ENCODE results near the gene KIRREL3. TPM values are rescaled to one million over a fixed set of nuclear protein-coding genes. Genes with fewer than 3 reads are reported as not detected.

The KIRREL3 gene
- total and polyA plus RNA-seq, 9 donors, result 0.25 to 5.3 (median 0.48) TPM

DNA sequence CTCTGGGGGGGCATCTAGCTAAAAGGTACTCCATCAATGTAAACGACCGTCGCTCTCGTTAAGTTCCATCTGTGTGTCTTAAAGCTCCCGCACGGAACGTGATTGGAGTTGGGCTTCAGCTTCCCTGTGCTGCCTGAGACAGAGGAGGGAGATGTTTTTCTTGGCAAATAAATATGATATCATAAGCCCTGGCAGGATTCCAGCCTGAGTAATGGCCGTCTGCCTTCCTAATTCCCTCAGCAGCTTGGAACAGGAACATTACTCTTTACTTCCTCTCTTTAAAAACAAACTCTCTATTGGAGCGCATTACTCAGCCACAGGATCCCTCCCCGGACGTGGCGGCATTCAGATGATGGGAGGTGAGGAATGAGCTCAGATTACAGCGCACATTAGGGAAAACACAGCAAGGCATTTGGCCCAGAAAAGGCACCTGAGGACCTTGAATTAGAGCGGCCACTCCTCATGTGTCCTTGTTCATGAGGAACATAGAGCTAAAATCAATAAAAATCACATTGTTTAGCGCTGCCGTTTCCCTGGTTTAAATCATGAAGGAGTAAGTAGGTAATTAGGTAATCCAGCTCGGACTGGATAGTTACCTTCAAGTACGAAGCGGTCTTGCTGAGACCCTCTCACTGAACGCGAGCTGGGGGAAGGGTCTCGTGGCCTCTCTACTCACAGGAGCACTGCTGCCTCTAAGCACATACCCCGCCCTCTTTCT is 414.6 kb downstream of the KIRREL3 start:
- H3K27me3 ChIP-seq, result no peaks in the 10 kb centered on the region
- WGBS, 3 donors, result 5 to 11% (median 5%) methylated on average over 23 of the region's 23 CpGs
- H3K9me3 ChIP-seq, result no peaks in the 10 kb centered on the region
- H3K4me1 ChIP-seq (ENCODE audit: insufficient read depth), result peaks cover 7% of the 10 kb centered on the region
- H3K4me3 ChIP-seq, result peak overlapping the region; percentile 20
- TF ChIP-seq, protein P1, sequence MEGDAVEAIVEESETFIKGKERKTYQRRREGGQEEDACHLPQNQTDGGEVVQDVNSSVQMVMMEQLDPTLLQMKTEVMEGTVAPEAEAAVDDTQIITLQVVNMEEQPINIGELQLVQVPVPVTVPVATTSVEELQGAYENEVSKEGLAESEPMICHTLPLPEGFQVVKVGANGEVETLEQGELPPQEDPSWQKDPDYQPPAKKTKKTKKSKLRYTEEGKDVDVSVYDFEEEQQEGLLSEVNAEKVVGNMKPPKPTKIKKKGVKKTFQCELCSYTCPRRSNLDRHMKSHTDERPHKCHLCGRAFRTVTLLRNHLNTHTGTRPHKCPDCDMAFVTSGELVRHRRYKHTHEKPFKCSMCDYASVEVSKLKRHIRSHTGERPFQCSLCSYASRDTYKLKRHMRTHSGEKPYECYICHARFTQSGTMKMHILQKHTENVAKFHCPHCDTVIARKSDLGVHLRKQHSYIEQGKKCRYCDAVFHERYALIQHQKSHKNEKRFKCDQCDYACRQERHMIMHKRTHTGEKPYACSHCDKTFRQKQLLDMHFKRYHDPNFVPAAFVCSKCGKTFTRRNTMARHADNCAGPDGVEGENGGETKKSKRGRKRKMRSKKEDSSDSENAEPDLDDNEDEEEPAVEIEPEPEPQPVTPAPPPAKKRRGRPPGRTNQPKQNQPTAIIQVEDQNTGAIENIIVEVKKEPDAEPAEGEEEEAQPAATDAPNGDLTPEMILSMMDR (IDR thresholded peaks at IDR 0.05), result no peak
- TF ChIP-seq EP300 (IDR thresholded peaks at IDR 0.05), result no peak
- TF ChIP-seq POLR2A (IDR thresholded peaks at IDR 0.05), result peak; percentile 8
- DNase-seq, result peak; percentile 61 to 76 (median 72)
- no peaks in the 10 kb centered on the region for H3K36me3 ChIP-seq
- peak overlapping the region in 1 of 2 donors; percentile 55 for H3K27ac ChIP-seq
- intact Hi-C loops (cut with DNase I), result no loop called here

DNA sequence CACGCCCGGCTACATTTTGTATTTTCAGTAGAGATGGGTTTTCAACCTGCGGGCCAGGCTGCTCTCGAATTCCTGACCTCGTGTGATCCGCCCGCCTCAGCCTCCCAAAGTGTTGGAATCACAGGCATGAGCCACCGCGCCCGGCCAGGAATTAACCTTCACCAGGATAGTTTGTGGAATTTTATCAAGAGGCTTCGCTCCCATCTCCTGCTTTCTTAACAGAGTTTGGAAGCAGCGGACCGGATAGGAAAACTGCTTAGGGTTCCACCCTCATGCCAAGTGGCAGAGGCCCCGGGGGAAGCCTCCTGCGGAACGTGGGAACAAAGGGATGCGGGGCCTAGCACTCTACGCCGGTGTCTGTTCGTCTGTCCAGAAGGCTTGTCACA is 415.2 kb downstream of the KIRREL3 start:
- intact Hi-C loops (cut with DNase I), result no loop called here
- peak in 1 of 5 donors; percentile 27 for DNase-seq
- peak overlapping the region; percentile 20 for H3K4me3 ChIP-seq

DNA sequence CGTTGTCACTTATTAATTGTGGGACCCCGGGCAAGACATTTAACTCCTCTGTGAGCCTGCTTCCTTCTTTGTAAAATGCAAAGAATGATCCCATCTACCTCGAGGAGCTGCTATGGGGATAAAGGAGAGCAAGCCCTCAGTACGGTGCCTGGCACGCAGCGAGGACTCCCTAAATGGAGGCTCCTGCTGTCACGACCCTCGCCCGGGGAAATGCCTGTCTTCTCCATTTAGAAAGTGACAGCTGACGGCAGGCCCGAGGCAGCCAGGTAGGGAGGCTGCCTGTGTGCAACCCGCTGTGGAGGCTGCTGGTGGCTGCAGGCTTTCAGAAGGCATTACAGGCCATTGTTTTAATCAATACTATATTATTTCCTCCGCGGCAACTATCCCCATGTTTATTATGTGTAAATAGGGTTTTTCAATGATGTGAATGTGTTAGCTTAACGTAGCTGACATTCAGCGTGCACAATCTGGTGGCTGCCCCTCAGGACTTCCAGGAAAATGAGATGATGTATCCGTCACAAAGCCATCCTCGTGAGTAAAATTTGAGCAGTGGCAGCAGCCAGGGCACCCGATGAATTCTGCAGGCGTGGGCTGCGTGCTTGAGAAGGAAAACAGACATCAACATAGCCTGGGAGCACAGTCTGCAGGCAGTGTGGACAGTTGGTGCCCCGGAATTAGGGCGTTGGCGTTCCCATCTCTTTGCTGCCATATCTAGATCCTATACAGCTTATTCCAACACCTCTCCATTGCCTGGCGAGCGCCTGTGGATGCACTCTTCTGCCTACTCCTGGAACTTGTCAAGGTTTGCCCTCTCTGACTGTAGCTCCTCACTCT is 416.8 kb downstream of the KIRREL3 start:
- TF ChIP-seq POLR2A (IDR thresholded peaks at IDR 0.05) (no peak), EP300 (IDR thresholded peaks at IDR 0.05) (no peak)
- TF ChIP-seq, protein P1 (IDR thresholded peaks at IDR 0.05), result no peak
- peaks cover 7% of the 10 kb centered on the region for H3K4me1 ChIP-seq (ENCODE audit: insufficient read depth)
- DNase-seq, result no peak
- 88 to 91% (median 89%) methylated on average over 26 of the region's 26 CpGs for WGBS, 3 donors
- H3K27me3 ChIP-seq, result no peaks in the 10 kb centered on the region
- H3K36me3 ChIP-seq, result no peaks in the 10 kb centered on the region
- no peak overlapping the region for H3K4me3 ChIP-seq
- no peak overlapping the region for H3K27ac ChIP-seq
- H3K9me3 ChIP-seq, result no peaks in the 10 kb centered on the region
- intact Hi-C loops (cut with DNase I), result no loop called here

More for the DNA sequence above, 415.2 kb downstream of the KIRREL3 start:
- Histone ChIP-seq H3K36me3 (no peaks in the 10 kb centered on the region), H3K9me3 (no peaks in the 10 kb centered on the region), H3K27me3 (no peaks in the 10 kb centered on the region), H3K27ac (peak overlapping the region in 1 of 2 donors; percentile 55), H3K4me1 (ENCODE audit: insufficient read depth) (peaks cover 7% of the 10 kb centered on the region)
- WGBS, 3 donors, result 7 to 19% (median 14%) methylated on average over 20 of the region's 20 CpGs
- TF ChIP-seq POLR2A (IDR thresholded peaks at IDR 0.05), result no peak
- TF ChIP-seq, protein P1 (IDR thresholded peaks at IDR 0.05), result no peak
- no peak for TF ChIP-seq EP300 (IDR thresholded peaks at IDR 0.05)

DNA sequence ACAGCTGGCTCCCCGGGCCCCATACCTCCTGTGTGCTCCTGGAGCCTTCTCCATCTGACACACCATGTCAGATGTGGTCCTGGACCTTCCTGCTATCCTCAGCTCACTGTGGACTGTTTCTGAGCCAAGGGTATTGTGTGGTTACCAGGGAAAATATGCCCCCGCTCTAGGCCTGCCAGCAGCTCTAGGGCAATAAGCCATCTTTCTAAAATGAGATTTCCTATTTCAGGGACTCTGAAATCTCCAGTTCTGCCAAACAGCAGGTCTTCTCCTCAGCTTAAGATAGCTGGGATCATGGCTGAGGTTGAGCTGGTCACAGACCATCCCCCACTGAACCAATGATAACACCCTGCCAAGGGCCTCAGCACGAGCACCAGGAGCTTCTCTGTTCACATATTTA is 417.5 kb downstream of the KIRREL3 start:
- DNase-seq, result no peak

More for the DNA sequence above, 417.5 kb downstream of the KIRREL3 start:
- no peak overlapping the region for H3K27ac ChIP-seq
- H3K4me3 ChIP-seq, result no peak overlapping the region
- H3K4me1 ChIP-seq (ENCODE audit: insufficient read depth), result peaks cover 7% of the 10 kb centered on the region
- intact Hi-C loops (cut with DNase I), result no loop called here
- TF ChIP-seq EP300 (IDR thresholded peaks at IDR 0.05) (no peak), POLR2A (IDR thresholded peaks at IDR 0.05) (no peak)
- TF ChIP-seq, protein P1 (IDR thresholded peaks at IDR 0.05), result no peak
- H3K9me3 ChIP-seq, result no peaks in the 10 kb centered on the region
- no peaks in the 10 kb centered on the region for H3K36me3 ChIP-seq
- no peaks in the 10 kb centered on the region for H3K27me3 ChIP-seq
- WGBS, 3 donors, result 75 to 82% (median 80%) methylated on average over 3 of the region's 3 CpGs

All from ovary (tissue), 9 donors.